NCI-H2029 treated with DMSO at 0.1 percent for 48 hours (cell line): ENCODE results near the gene TMEM63C.
A peak's percentile ranks its signal among the peaks of the same experiment; 100 is the strongest.
"Not testable (repeated sequence)": the region's sequence is repeated elsewhere in the genome, so short reads cannot be mapped to it uniquely, and the experiment has no call there.

Experiments
- DNase-seq: peaks from one replicate; lab custom pipeline; 2025; lab: John Stamatoyannopoulos, UW

Gene TMEM63C

GRCh38 chr14:77278461-77279230 lies 97.0 kb downstream of the TMEM63C start:
- DNase-seq = no peak

- DNase-seq = no peak
Observed at GRCh38 chr14:77279719-77280118, 98.1 kb downstream of the TMEM63C start.

- DNase-seq = not testable (repeated sequence)
Observed at GRCh38 chr14:77280921-77281320, 99.3 kb downstream of the TMEM63C start.

GRCh38 chr14:77281852-77282410 lies 100.3 kb downstream of the TMEM63C start:
- no peak for DNase-seq

GRCh38 chr14:77284066-77284465 lies 102.5 kb downstream of the TMEM63C start:
- no peak for DNase-seq

GRCh38 chr14:77284466-77284865 lies 102.9 kb downstream of the TMEM63C start:
- DNase-seq = no peak

GRCh38 chr14:77286576-77286975 lies 105.0 kb downstream of the TMEM63C start:
- DNase-seq = no peak

- no peak for DNase-seq
Observed at GRCh38 chr14:77290705-77291104, 109.1 kb downstream of the TMEM63C start.

- no peak for DNase-seq
Observed at GRCh38 chr14:77296155-77296554, 114.6 kb downstream of the TMEM63C start.

- no peak for DNase-seq
Observed at GRCh38 chr14:77296906-77297305, 115.3 kb downstream of the TMEM63C start.

GRCh38 chr14:77299771-77300170 lies 118.2 kb downstream of the TMEM63C start:
- DNase-seq = no peak

GRCh38 chr14:77301103-77301502 lies 119.5 kb downstream of the TMEM63C start:
- DNase-seq = no peak

- DNase-seq = no peak
Observed at GRCh38 chr14:77302926-77303325, 121.3 kb downstream of the TMEM63C start.

- DNase-seq = peak; percentile 34
Observed at GRCh38 chr14:77303417-77304156, 122.0 kb downstream of the TMEM63C start.

- no peak for DNase-seq
Observed at GRCh38 chr14:77305696-77306095, 124.1 kb downstream of the TMEM63C start.

GRCh38 chr14:77306416-77306815 lies 124.8 kb downstream of the TMEM63C start:
- no peak for DNase-seq

GRCh38 chr14:77306851-77307496 lies 125.4 kb downstream of the TMEM63C start:
- no peak for DNase-seq
